Measurements from ENCODE around the gene CABP4. TPM values are rescaled to one million over a fixed set of nuclear protein-coding genes. Genes with fewer than 3 reads are reported as not detected.

CABP4 gene
- total and polyA plus RNA-seq, 10 of the 15 experiments (the other 5 are each of a cell fraction or from before 2014, with no cell fraction given): 0.04 to 0.41 (median 0.14) TPM; not detected in 2

GRCh38 chr11:67486481-67487195 lies 31.5 kb downstream of the CABP4 start (continued):
- TF ChIP-seq BCL3 (IDR thresholded peaks at IDR 0.05; ENCODE audit: borderline replicate concordance, insufficient read depth, low read depth, low read length, poor library complexity, severe bottlenecking) (peak; percentile 99), POLR2AphosphoS2 (IDR thresholded peaks at IDR 0.05; ENCODE audit: low read depth, low read length) (peak; percentile 51; the same call in 1 of the 2 replicates), RAD21 (IDR thresholded peaks at IDR 0.05; ENCODE audit: insufficient read depth, low read depth, low read length) (0 out of 2 replicates have a peak, but pooled peaks have one; percentile 3), ZNF24 (IDR thresholded peaks at IDR 0.05) (0 out of 2 replicates have a peak, but pooled peaks have one; percentile 37), FOS (IDR thresholded peaks at IDR 0.05; ENCODE audit: borderline replicate concordance, extremely low read depth, insufficient read length) (no peak)

GRCh38 chr11:67489203-67489884 lies 34.2 kb downstream of the CABP4 start:
- intact Hi-C loops (cut with micrococcal nuclease; ENCODE audit: unreplicated experiment) (loop anchor here (10.0 kb wide), 1 partner anchor 225 kb away; the partner anchor contains the start of gene GRK2), in situ Hi-C loops (cut with MboI) (no loop called here)
- peaks cover 20% of the 10 kb centered on the region for H3K79me2 ChIP-seq (ENCODE audit: control insufficient read depth, insufficient read depth, low read length)
- H3K4me1 ChIP-seq (ENCODE audit: control insufficient read depth, insufficient read depth, low read length): peaks cover 34% of the 10 kb centered on the region
- RAD21 ChIA-PET (ENCODE audit: unreplicated experiment): interaction anchor here (1.1 to 6.9 kb wide), 3 partner anchors 16 to 87 kb away, joined by 3 to 95 read pairs (median 68); partner anchors contain the start of genes PITPNM1, PPP1CA, PTPRCAP and TBC1D10C
- DNase-seq (ENCODE audit: low read depth, low spot score): no peak
- H3K36me3 ChIP-seq (ENCODE audit: control insufficient read depth in 2 of 2, insufficient read depth in 2 of 2, low read length in 1 of 2): peaks cover 4 to 23% of the 10 kb centered on the region in 2 experiments; a peak in 3 of 4 replicates
- no peak overlapping the region for H3K4me3 ChIP-seq
- H3K9me3 ChIP-seq (replicated peaks; ENCODE audit: control insufficient read depth, insufficient read depth, low read length): no peaks in the 10 kb centered on the region
- no peak overlapping the region for H3K27ac ChIP-seq (ENCODE audit: control insufficient read depth, insufficient read depth)
- no peak overlapping the region for H2AFZ ChIP-seq (ENCODE audit: control insufficient read depth, low read depth, low read length)
- SMC1A ChIA-PET (ENCODE audit: uncharacterized antibody, unreplicated experiment): interaction anchor here (4.8 kb wide), 1 partner anchor 16 kb away, joined by 23 read pairs; the partner anchor contains the start of gene PITPNM1
- POLR2A ChIA-PET: interaction anchor here (0.7 to 6.8 kb wide), 4 partner anchors 11 to 87 kb away, joined by 3 to 112 read pairs (median 3); partner anchors contain the start of genes PPP1CA and TBC1D10C
- no TSS peak for BruUV-seq (replicated peaks)
- TF ChIP-seq ZNF384 (IDR thresholded peaks at IDR 0.05; ENCODE audit: borderline replicate concordance, low read depth, low read length) (no peak), HSF1 (IDR thresholded peaks at IDR 0.05; ENCODE audit: low read depth, low read length) (no peak), ZNF24 (IDR thresholded peaks at IDR 0.05) (no peak), NFYB (IDR thresholded peaks at IDR 0.05; ENCODE audit: insufficient read depth, low read depth, low read length) (no peak), ESRRA (IDR thresholded peaks at IDR 0.05; ENCODE audit: low read length) (no peak), FOS (IDR thresholded peaks at IDR 0.05; ENCODE audit: borderline replicate concordance, extremely low read depth, insufficient read length) (no peak), REST (IDR thresholded peaks at IDR 0.05; ENCODE audit: low read depth, low read length) (no peak)
- no peak for ATAC-seq
- 88% methylated on average over 24 of the region's 25 CpGs for WGBS (ENCODE audit: insufficient coverage, insufficient replicate concordance, low lambda C conversion rate, missing lambda C conversion rate)
- no peaks in the 10 kb centered on the region for H3K27me3 ChIP-seq (replicated peaks in 1 of 2; ENCODE audit: control insufficient read depth in 2 of 2, insufficient read depth in 2 of 2, low read length in 1 of 2)
- no peak for FAIRE-seq
- H4K20me1 ChIP-seq (ENCODE audit: control insufficient read depth, insufficient read depth): no peaks in the 10 kb centered on the region
- CTCF ChIA-PET: interaction anchor here (0.5 to 6.7 kb wide), 3 partner anchors 17 to 87 kb away, joined by 3 to 37 read pairs (median 4); partner anchors contain the start of genes PPP1CA, PTPRCAP and TBC1D10C
- H3K9ac ChIP-seq (ENCODE audit: control insufficient read depth, insufficient read depth, low read length): no peak overlapping the region
- H3K4me2 ChIP-seq (ENCODE audit: control insufficient read depth, insufficient read depth): no peak overlapping the region

All from GM12878 (cell line).